CD4-positive, alpha-beta memory T cell (primary cell): ENCODE results near the gene UNC13C. TPM values are rescaled to one million over a fixed set of nuclear protein-coding genes. Genes with fewer than 3 reads are reported as not detected.

ENCODE experiments used
- CTCF ChIA-PET: fragments of 350-600 bp; sonication (Branson Sonifier 250); formaldehyde crosslinking; loops from one replicate; lab custom pipeline; 2021; ENCODE audit warnings: inconsistent platforms; ENCODE audit not compliant: partially characterized antibody; lab: Charles Lee
- POLR2A ChIA-PET: fragments of 350-600 bp; sonication (Branson Sonifier 250); formaldehyde crosslinking; loops from one replicate; lab custom pipeline; 2021; ENCODE audit not compliant: partially characterized antibody; lab: Charles Lee
- DNase-seq, 5 donors: peaks; one replicate each; pipeline versions ENCODE4 v3.0.0 to v3.0.0-alpha.2; 2020 to 2022; ENCODE audit warnings: mixed read lengths in 1 of 5
- H3K27ac ChIP-seq: one replicate; pipeline ENCODE4 v1.7.0; 2013; ENCODE audit warnings: low read depth, low read length
- H3K27me3 ChIP-seq: 2 replicates; pipeline ENCODE4 v1.7.0; 2013; ENCODE audit warnings: mild to moderate bottlenecking, low read length, moderate library complexity; ENCODE audit not compliant: insufficient read depth
- H3K36me3 ChIP-seq: 2 replicates; pipeline ENCODE4 v1.7.0; 2013; ENCODE audit warnings: mild to moderate bottlenecking, low read length, moderate library complexity; ENCODE audit not compliant: insufficient read depth
- H3K4me1 ChIP-seq: 2 replicates; pipeline ENCODE4 v1.7.0; 2013; ENCODE audit warnings: mild to moderate bottlenecking, low read length, moderate library complexity; ENCODE audit not compliant: insufficient read depth
- H3K4me3 ChIP-seq, 2 donors: one replicate each; pipeline ENCODE4 v1.7.0; 2013; ENCODE audit warnings: low read length in 2 of 2, mild to moderate bottlenecking in 1 of 2
- H3K9me3 ChIP-seq, 2 donors: one replicate each; pipeline ENCODE4 v1.7.0; 2013; ENCODE audit warnings: low read length in 2 of 2, control low read depth in 1 of 2; ENCODE audit not compliant: control insufficient read depth in 1 of 2
- H3K27ac Mint-ChIP-seq, 7 donors: one replicate each; pipeline ENCODE4 v1.8.0; 2020 to 2021; ENCODE audit warnings: mixed read lengths in 7 of 7, mild to moderate bottlenecking in 6 of 7, inconsistent platforms in 3 of 7, moderate library complexity in 3 of 7
- H3K27me3 Mint-ChIP-seq, 2 donors: one replicate each; pipeline ENCODE4 v1.8.0; 2020 to 2021; ENCODE audit warnings: mixed read lengths in 2 of 2
- H3K36me3 Mint-ChIP-seq, 2 donors: one replicate each; pipeline ENCODE4 v1.8.0; 2020 to 2021; ENCODE audit warnings: mixed read lengths in 2 of 2, inconsistent platforms in 1 of 2, mild to moderate bottlenecking in 1 of 2
- H3K4me1 Mint-ChIP-seq, 4 donors: one replicate each; pipeline ENCODE4 v1.8.0; 2020 to 2021; ENCODE audit warnings: mixed read lengths in 4 of 4, mild to moderate bottlenecking in 1 of 4
- H3K4me3 Mint-ChIP-seq, 8 donors: one replicate each; pipeline ENCODE4 v1.8.0; 2020 to 2021; ENCODE audit warnings: mixed read lengths in 8 of 8, mild to moderate bottlenecking in 7 of 8, moderate library complexity in 6 of 8, inconsistent platforms in 3 of 8
- H3K9me3 Mint-ChIP-seq, 8 donors: one replicate each; pipeline ENCODE4 v1.8.0; 2020 to 2021; ENCODE audit warnings: mixed read lengths in 8 of 8, mild to moderate bottlenecking in 5 of 8, inconsistent platforms in 3 of 8, moderate library complexity in 1 of 8
- intact Hi-C: fragments of 100-400 bp; cut with micrococcal nuclease; formaldehyde crosslinking; loops from one replicate; pipeline ENCODE4 v1.15.1; 2023
- polyA plus RNA-seq, 2 donors: library from polyadenylated mRNA; unstranded; fragments of 300-500 nt; fragmentation: Illumina TruSeq; gene quantifications; one replicate each; pipeline ENCODE4 v1.2.3, GENCODE V29; 2021
- total RNA-seq, 2 experiments: library from RNA; stranded (reverse); gene quantifications; one replicate each; pipeline ENCODE4 v1.2.3, GENCODE V29; 2021

UNC13C gene
- total and polyA plus RNA-seq, 4 experiments from 2014 or later, result not detected

- ChIA-PET POLR2A (no interaction called here), CTCF (no interaction called here)
- no peak for DNase-seq
- Histone ChIP-seq H3K27me3 (no peaks in the 10 kb centered on the region), H3K9me3 (no peaks in the 10 kb centered on the region), H3K27ac (no peak overlapping the region), H3K36me3 (no peaks in the 10 kb centered on the region), H3K4me3 (no peak overlapping the region), H3K4me1 (no peaks in the 10 kb centered on the region)
- no peaks in the 10 kb centered on the region for H3K36me3 Mint-ChIP-seq
- intact Hi-C loops, result no loop called here
- no peak overlapping the region for H3K4me3 Mint-ChIP-seq
- peaks cover 0 to 3% (median 0%) of the 10 kb centered on the region in 8 donors for H3K9me3 Mint-ChIP-seq
- H3K4me1 Mint-ChIP-seq, result peaks cover 0 to 4% (median 0%) of the 10 kb centered on the region in 4 donors
- no peak overlapping the region for H3K27ac Mint-ChIP-seq
- H3K27me3 Mint-ChIP-seq, result peaks cover 0 to 1% of the 10 kb centered on the region in 2 donors
These were observed 57.4 kb downstream of the UNC13C start for GRCh38 chr15:54035616-54036015.

GRCh38 chr15:54045397-54045796 lies 67.2 kb downstream of the UNC13C start:
- Histone ChIP-seq H3K27ac (no peak overlapping the region), H3K36me3 (no peaks in the 10 kb centered on the region), H3K27me3 (no peaks in the 10 kb centered on the region), H3K4me3 (no peak overlapping the region), H3K9me3 (no peaks in the 10 kb centered on the region), H3K4me1 (no peaks in the 10 kb centered on the region)
- no peak overlapping the region for H3K27ac Mint-ChIP-seq
- POLR2A ChIA-PET, result no interaction called here
- H3K4me1 Mint-ChIP-seq, result no peaks in the 10 kb centered on the region
- intact Hi-C loops, result no loop called here
- peaks cover 0 to 3% (median 0%) of the 10 kb centered on the region in 8 donors for H3K9me3 Mint-ChIP-seq
- no peak for DNase-seq
- no peaks in the 10 kb centered on the region for H3K36me3 Mint-ChIP-seq
- CTCF ChIA-PET, result no interaction called here
- no peak overlapping the region for H3K4me3 Mint-ChIP-seq
- no peaks in the 10 kb centered on the region for H3K27me3 Mint-ChIP-seq

- H3K27ac Mint-ChIP-seq, result no peak overlapping the region
- no peak overlapping the region for H3K4me3 Mint-ChIP-seq
- Histone ChIP-seq H3K27ac (no peak overlapping the region), H3K36me3 (no peaks in the 10 kb centered on the region), H3K9me3 (no peaks in the 10 kb centered on the region), H3K27me3 (no peaks in the 10 kb centered on the region), H3K4me1 (no peaks in the 10 kb centered on the region), H3K4me3 (no peak overlapping the region)
- no peaks in the 10 kb centered on the region for H3K4me1 Mint-ChIP-seq
- POLR2A ChIA-PET, result no interaction called here
- peaks cover 0 to 3% (median 0%) of the 10 kb centered on the region in 8 donors for H3K9me3 Mint-ChIP-seq
- H3K36me3 Mint-ChIP-seq, result no peaks in the 10 kb centered on the region
- CTCF ChIA-PET, result no interaction called here
- intact Hi-C loops, result no loop called here
- no peak for DNase-seq
- no peaks in the 10 kb centered on the region for H3K27me3 Mint-ChIP-seq
These were observed 67.9 kb downstream of the UNC13C start for GRCh38 chr15:54046093-54046492.

- Histone ChIP-seq H3K27me3 (no peaks in the 10 kb centered on the region), H3K4me1 (no peaks in the 10 kb centered on the region), H3K36me3 (no peaks in the 10 kb centered on the region), H3K4me3 (no peak overlapping the region), H3K9me3 (no peaks in the 10 kb centered on the region), H3K27ac (no peak overlapping the region)
- POLR2A ChIA-PET, result no interaction called here
- Mint-ChIP-seq H3K4me1 (no peaks in the 10 kb centered on the region), H3K36me3 (no peaks in the 10 kb centered on the region), H3K27ac (no peak overlapping the region), H3K9me3 (peaks cover 0 to 10% (median 5%) of the 10 kb centered on the region in 8 donors), H3K27me3 (no peaks in the 10 kb centered on the region), H3K4me3 (no peak overlapping the region)
- intact Hi-C loops, result no loop called here
- CTCF ChIA-PET, result no interaction called here
- no peak for DNase-seq
These were observed 86.1 kb downstream of the UNC13C start for GRCh38 chr15:54064365-54064764.

- Mint-ChIP-seq H3K4me3 (no peak overlapping the region), H3K27ac (no peak overlapping the region), H3K4me1 (no peaks in the 10 kb centered on the region), H3K9me3 (peaks cover 0 to 8% (median 3%) of the 10 kb centered on the region in 8 donors), H3K27me3 (no peaks in the 10 kb centered on the region), H3K36me3 (no peaks in the 10 kb centered on the region)
- Histone ChIP-seq H3K36me3 (no peaks in the 10 kb centered on the region), H3K27me3 (no peaks in the 10 kb centered on the region), H3K9me3 (no peaks in the 10 kb centered on the region), H3K27ac (no peak overlapping the region), H3K4me3 (no peak overlapping the region), H3K4me1 (no peaks in the 10 kb centered on the region)
- no peak for DNase-seq
- ChIA-PET POLR2A (no interaction called here), CTCF (no interaction called here)
- intact Hi-C loops, result no loop called here
These were observed 88.2 kb downstream of the UNC13C start for GRCh38 chr15:54066403-54066802.

- no peaks in the 10 kb centered on the region for H3K27me3 ChIP-seq
- Mint-ChIP-seq H3K4me1 (no peaks in the 10 kb centered on the region), H3K9me3 (peaks cover 0 to 2% (median 0%) of the 10 kb centered on the region in 8 donors), H3K27me3 (peaks cover 0 to 5% of the 10 kb centered on the region in 2 donors), H3K4me3 (no peak overlapping the region), H3K36me3 (no peaks in the 10 kb centered on the region), H3K27ac (no peak overlapping the region)
- ChIA-PET POLR2A (no interaction called here), CTCF (interaction anchor here (1.3 to 1.5 kb wide), 2 partner anchors 11 to 14 kb away, joined by 3 read pairs; no protein-coding TSS in a partner anchor)
- H3K27ac ChIP-seq, result no peak overlapping the region
- DNase-seq, result no peak
- H3K9me3 ChIP-seq, result no peaks in the 10 kb centered on the region
- H3K36me3 ChIP-seq, result no peaks in the 10 kb centered on the region
- intact Hi-C loops, result no loop called here
- no peaks in the 10 kb centered on the region for H3K4me1 ChIP-seq
- no peak overlapping the region for H3K4me3 ChIP-seq
These were observed 104.7 kb downstream of the UNC13C start for GRCh38 chr15:54082836-54083492.

- H3K4me3 Mint-ChIP-seq, result no peak overlapping the region
These were observed 105.3 kb downstream of the UNC13C start for GRCh38 chr15:54083501-54083900.

More at GRCh38 chr15:54083501-54083900, 105.3 kb downstream of the UNC13C start:
- Histone ChIP-seq H3K27me3 (no peaks in the 10 kb centered on the region), H3K4me1 (no peaks in the 10 kb centered on the region), H3K27ac (no peak overlapping the region), H3K4me3 (no peak overlapping the region), H3K36me3 (no peaks in the 10 kb centered on the region), H3K9me3 (no peaks in the 10 kb centered on the region)
- ChIA-PET POLR2A (no interaction called here), CTCF (interaction anchor here (1.3 to 1.5 kb wide), 2 partner anchors 12 to 14 kb away, joined by 3 read pairs; no protein-coding TSS in a partner anchor)
- Mint-ChIP-seq H3K27me3 (peaks cover 0 to 5% of the 10 kb centered on the region in 2 donors), H3K4me1 (no peaks in the 10 kb centered on the region), H3K9me3 (peaks cover 0 to 1% (median 0%) of the 10 kb centered on the region in 8 donors), H3K27ac (no peak overlapping the region), H3K36me3 (no peaks in the 10 kb centered on the region)
- intact Hi-C loops, result no loop called here
- no peak for DNase-seq
